ENCODE results near the gene RHOBTB3.

The RHOBTB3 gene

DNA sequence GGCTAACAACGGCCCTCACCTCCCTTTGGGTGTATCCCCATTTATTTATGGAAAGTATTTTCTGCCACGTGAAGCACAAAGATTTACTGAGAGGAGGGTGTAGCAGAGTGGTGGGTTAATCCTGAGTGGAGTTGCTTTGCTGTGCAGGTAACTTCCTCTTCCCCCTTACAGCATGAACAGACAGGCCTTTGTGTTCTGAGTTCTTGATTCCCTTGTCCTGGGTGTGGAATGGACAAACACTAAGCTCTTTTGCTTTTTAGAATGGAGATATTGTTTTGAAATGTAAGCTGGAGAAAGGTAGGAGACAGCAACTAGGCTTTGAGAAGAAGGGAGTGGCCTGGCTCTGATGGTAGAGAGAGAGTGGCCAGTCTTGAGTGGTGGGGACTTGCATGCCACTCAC, 108.5 kb downstream of the RHOBTB3 start:
- Histone ChIP-seq H3K9me2 (replicated peaks; ENCODE audit: low read depth, low read length) (no peaks in the 10 kb centered on the region), H3K36me3 (ENCODE audit: insufficient read depth, low read length) (no peaks in the 10 kb centered on the region), H3K27me3 (ENCODE audit: insufficient read depth, low read length, poor library complexity, severe bottlenecking) (no peaks in the 10 kb centered on the region), H2AFZ (ENCODE audit: low read length) (no peak overlapping the region), H3F3A (ENCODE audit: low read depth) (no peaks in the 10 kb centered on the region), H4K20me1 (ENCODE audit: insufficient read depth, low read length, poor library complexity, severe bottlenecking) (no peaks in the 10 kb centered on the region), H3K79me2 (ENCODE audit: insufficient read depth, low read length) (no peaks in the 10 kb centered on the region), H3K4me2 (ENCODE audit: low read depth, low read length, poor library complexity, severe bottlenecking) (no peak overlapping the region), H3K9ac (ENCODE audit: low read depth, low read length, poor library complexity, severe bottlenecking) (no peak overlapping the region), H3K9me3 (ENCODE audit: insufficient read depth, low read depth, low read length) (no peaks in the 10 kb centered on the region), H3K4me3 (ENCODE audit: low read length, poor library complexity, severe bottlenecking) (no peak overlapping the region), H3K4me1 (ENCODE audit: insufficient read depth, low read length, poor library complexity, severe bottlenecking) (peaks cover 59% of the 10 kb centered on the region)
- no peak for TF ChIP-seq EZH2phosphoT487 (IDR thresholded peaks at IDR 0.05; ENCODE audit: borderline replicate concordance)
- TF ChIP-seq, protein P1, sequence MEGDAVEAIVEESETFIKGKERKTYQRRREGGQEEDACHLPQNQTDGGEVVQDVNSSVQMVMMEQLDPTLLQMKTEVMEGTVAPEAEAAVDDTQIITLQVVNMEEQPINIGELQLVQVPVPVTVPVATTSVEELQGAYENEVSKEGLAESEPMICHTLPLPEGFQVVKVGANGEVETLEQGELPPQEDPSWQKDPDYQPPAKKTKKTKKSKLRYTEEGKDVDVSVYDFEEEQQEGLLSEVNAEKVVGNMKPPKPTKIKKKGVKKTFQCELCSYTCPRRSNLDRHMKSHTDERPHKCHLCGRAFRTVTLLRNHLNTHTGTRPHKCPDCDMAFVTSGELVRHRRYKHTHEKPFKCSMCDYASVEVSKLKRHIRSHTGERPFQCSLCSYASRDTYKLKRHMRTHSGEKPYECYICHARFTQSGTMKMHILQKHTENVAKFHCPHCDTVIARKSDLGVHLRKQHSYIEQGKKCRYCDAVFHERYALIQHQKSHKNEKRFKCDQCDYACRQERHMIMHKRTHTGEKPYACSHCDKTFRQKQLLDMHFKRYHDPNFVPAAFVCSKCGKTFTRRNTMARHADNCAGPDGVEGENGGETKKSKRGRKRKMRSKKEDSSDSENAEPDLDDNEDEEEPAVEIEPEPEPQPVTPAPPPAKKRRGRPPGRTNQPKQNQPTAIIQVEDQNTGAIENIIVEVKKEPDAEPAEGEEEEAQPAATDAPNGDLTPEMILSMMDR (conservative IDR thresholded peaks at IDR 0.05; ENCODE audit: low read length), result no peak

DNA sequence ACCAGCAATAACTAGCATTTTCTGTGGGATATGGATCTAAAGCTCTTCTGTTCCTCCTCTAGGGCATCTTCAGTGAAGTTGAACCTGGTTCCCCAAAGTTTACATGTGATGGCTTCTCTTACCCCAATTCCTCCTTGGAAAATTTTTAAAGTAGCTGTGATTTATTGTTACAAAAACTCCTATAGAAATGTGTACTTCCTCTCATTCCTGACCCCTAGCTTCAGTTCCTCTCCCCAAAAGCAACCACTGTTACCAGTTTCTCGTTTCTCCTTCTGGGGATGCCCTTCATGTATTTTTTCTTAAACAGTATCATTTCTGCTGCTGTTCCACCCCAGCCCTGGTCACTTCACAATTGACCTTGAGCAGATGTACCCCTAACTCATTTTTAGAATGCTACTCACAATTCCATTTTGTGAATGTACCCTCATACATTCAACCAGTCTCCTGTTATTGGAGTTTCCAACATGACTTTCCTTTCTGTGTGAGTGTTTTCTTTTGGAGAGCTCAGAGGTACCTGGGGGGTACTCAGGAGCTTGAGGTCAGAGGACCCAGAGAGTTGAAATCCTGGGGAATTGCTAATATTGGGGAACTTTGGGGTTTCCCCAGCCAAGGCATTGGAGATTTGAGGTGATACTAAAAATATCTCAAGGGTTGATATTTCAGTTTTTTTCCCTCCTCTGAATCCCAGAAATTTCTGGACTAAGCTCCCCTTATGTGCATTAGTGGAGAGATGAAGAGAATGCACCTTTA, 110.0 kb downstream of the RHOBTB3 start:
- no peaks in the 10 kb centered on the region for H3K9me3 ChIP-seq (ENCODE audit: insufficient read depth, low read depth, low read length)
- no peak overlapping the region for H3K4me3 ChIP-seq (ENCODE audit: low read length, poor library complexity, severe bottlenecking)
- H3K4me2 ChIP-seq (ENCODE audit: low read depth, low read length, poor library complexity, severe bottlenecking), result no peak overlapping the region
- no peaks in the 10 kb centered on the region for H3K79me2 ChIP-seq (ENCODE audit: insufficient read depth, low read length)
- no peaks in the 10 kb centered on the region for H3K27me3 ChIP-seq (ENCODE audit: insufficient read depth, low read length, poor library complexity, severe bottlenecking)
- H3F3A ChIP-seq (ENCODE audit: low read depth), result no peaks in the 10 kb centered on the region
- H3K9me2 ChIP-seq (replicated peaks; ENCODE audit: low read depth, low read length), result no peaks in the 10 kb centered on the region
- no peaks in the 10 kb centered on the region for H4K20me1 ChIP-seq (ENCODE audit: insufficient read depth, low read length, poor library complexity, severe bottlenecking)
- no peak for TF ChIP-seq EZH2phosphoT487 (IDR thresholded peaks at IDR 0.05; ENCODE audit: borderline replicate concordance)
- TF ChIP-seq, protein P1 (conservative IDR thresholded peaks at IDR 0.05; ENCODE audit: low read length), result no peak
- no peaks in the 10 kb centered on the region for H3K36me3 ChIP-seq (ENCODE audit: insufficient read depth, low read length)
- H2AFZ ChIP-seq (ENCODE audit: low read length), result no peak overlapping the region
- H3K4me1 ChIP-seq (ENCODE audit: insufficient read depth, low read length, poor library complexity, severe bottlenecking), result peaks cover 55% of the 10 kb centered on the region
- H3K9ac ChIP-seq (ENCODE audit: low read depth, low read length, poor library complexity, severe bottlenecking), result no peak overlapping the region

- H3K9me2 ChIP-seq (replicated peaks; ENCODE audit: low read depth, low read length), result no peaks in the 10 kb centered on the region
- no peaks in the 10 kb centered on the region for H3K27me3 ChIP-seq (ENCODE audit: insufficient read depth, low read length, poor library complexity, severe bottlenecking)
- no peak overlapping the region for H3K4me3 ChIP-seq (ENCODE audit: low read length, poor library complexity, severe bottlenecking)
- no peaks in the 10 kb centered on the region for H3K9me3 ChIP-seq (ENCODE audit: insufficient read depth, low read depth, low read length)
- H3F3A ChIP-seq (ENCODE audit: low read depth), result no peaks in the 10 kb centered on the region
- no peaks in the 10 kb centered on the region for H3K79me2 ChIP-seq (ENCODE audit: insufficient read depth, low read length)
- peak overlapping the region; percentile 44 for H3K4me2 ChIP-seq (ENCODE audit: low read depth, low read length, poor library complexity, severe bottlenecking)
- peak overlapping the region; percentile 51; the same call in 1 of the 2 replicates for H2AFZ ChIP-seq (ENCODE audit: low read length)
- TF ChIP-seq EZH2phosphoT487 (IDR thresholded peaks at IDR 0.05; ENCODE audit: borderline replicate concordance), result no peak
- TF ChIP-seq, protein P1 (conservative IDR thresholded peaks at IDR 0.05; ENCODE audit: low read length), result no peak
- H3K4me1 ChIP-seq (ENCODE audit: insufficient read depth, low read length, poor library complexity, severe bottlenecking), result peaks cover 54% of the 10 kb centered on the region
- H3K9ac ChIP-seq (ENCODE audit: low read depth, low read length, poor library complexity, severe bottlenecking), result no peak overlapping the region
- no peaks in the 10 kb centered on the region for H4K20me1 ChIP-seq (ENCODE audit: insufficient read depth, low read length, poor library complexity, severe bottlenecking)
- no peaks in the 10 kb centered on the region for H3K36me3 ChIP-seq (ENCODE audit: insufficient read depth, low read length)
These were observed 111.0 kb downstream of the RHOBTB3 start for GRCh38 chr5:95841914-95842812.
